Activated naive CD4-positive, alpha-beta T cell treated with anti-CD3 and anti-CD28 coated beads, Interleukin-2, amount 50 U/mL, for 72 hours (primary cell): ENCODE measurements around the gene EMP2. TPM values are rescaled to one million over a fixed set of nuclear protein-coding genes. Genes with fewer than 3 reads are reported as not detected.

ENCODE experiments used
- ATAC-seq, 2 donors: fragments of 150-1000 bp; cut with Tn5 transposase; 2 replicates each; pipeline ENCODE4 v1.10.0; 2021; ENCODE audit warnings: mild to moderate bottlenecking in 2 of 2, moderate library complexity in 2 of 2
- DNase-seq, 2 donors: peaks; one replicate each; pipeline ENCODE4 v3.0.0; 2021 to 2022; ENCODE audit warnings: low spot score in 2 of 2
- H3K27ac Mint-ChIP-seq, 2 donors: one replicate each; pipeline ENCODE4 v1.8.0; 2022; ENCODE audit warnings: mild to moderate bottlenecking in 2 of 2, mixed read lengths in 2 of 2
- H3K36me3 Mint-ChIP-seq, 2 donors: one replicate each; pipeline ENCODE4 v1.8.0; 2022; ENCODE audit warnings: mixed read lengths in 2 of 2
- H3K9me3 Mint-ChIP-seq, 2 donors: one replicate each; pipeline ENCODE4 v1.8.0; 2022; ENCODE audit warnings: mixed read lengths in 2 of 2
- total RNA-seq, 2 donors: library from RNA; stranded (reverse); gene quantifications; one replicate each; pipeline ENCODE4 v1.2.3, GENCODE V29; 2022

EMP2 gene
- total RNA-seq, 2 donors from 2014 or later, result not detected

GRCh38 chr16:10613785-10614485 is 33.5 kb upstream of the EMP2 start:
- H3K36me3 Mint-ChIP-seq, result no peaks in the 10 kb centered on the region
- no peak for DNase-seq
- H3K9me3 Mint-ChIP-seq, result no peaks in the 10 kb centered on the region
- no peak overlapping the region for H3K27ac Mint-ChIP-seq
- peak in 1 of 2 donors; percentile 51 for ATAC-seq

DNA sequence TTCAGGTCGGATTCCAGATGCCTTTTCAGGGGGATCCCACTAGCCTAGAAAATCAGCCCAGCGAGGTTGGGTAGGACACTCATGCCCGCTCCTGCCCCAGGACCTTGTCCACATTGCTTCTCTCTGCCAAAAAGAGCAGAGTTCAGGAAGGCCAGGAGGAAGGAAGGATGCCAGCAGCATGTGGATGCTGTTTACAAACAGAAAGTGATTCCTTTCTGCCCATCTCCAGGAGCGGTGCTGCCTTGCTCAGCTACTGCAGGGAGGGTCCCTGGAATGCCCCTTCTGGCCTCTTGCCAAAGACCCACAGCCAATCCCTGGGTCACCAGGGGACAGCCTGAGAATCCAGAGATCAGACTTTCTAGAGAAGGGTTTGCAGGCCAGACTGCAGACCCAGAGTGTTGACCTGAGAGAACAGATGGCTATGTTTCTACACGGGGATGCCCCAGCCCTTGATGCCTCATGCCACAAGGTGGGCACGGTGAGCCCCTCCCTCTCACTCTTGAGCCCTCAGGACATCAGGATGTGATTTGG is 32.3 kb upstream of the EMP2 start:
- ATAC-seq (no peak), DNase-seq (no peak)
- H3K27ac Mint-ChIP-seq, result no peak overlapping the region
- no peaks in the 10 kb centered on the region for H3K9me3 Mint-ChIP-seq
- H3K36me3 Mint-ChIP-seq, result no peaks in the 10 kb centered on the region

DNA sequence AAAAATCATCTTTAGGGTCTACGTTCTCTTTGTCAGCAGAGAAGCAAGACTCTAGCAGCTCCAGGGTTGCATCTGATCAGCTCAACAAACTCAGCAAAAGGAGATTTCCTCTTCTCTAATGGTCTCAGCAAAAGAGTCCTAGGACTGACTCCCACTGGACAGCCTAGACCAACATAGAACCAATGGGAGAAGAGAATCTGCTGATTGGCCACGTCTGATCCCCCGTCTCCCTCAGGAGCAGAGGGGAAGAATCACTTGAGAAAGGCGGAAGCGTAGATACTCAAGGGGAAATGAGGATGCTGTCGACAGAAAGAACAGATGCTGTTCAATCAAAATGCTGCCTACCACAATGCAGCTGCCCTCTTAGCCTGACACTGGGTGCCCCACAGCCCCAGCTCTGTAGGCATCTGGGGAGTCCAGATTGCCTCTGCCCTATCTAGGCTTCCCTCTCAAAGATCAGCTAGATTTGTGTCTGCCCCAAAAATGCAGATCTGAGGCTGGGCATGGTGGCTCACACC is 31.5 kb upstream of the EMP2 start:
- ATAC-seq (no peak), DNase-seq (no peak)
- Mint-ChIP-seq H3K9me3 (no peaks in the 10 kb centered on the region), H3K36me3 (no peaks in the 10 kb centered on the region), H3K27ac (peak overlapping the region in 1 of 2 donors; percentile 53)

- Mint-ChIP-seq H3K27ac (no peak overlapping the region), H3K9me3 (no peaks in the 10 kb centered on the region), H3K36me3 (no peaks in the 10 kb centered on the region)
- ATAC-seq (no peak), DNase-seq (no peak)
Observed at GRCh38 chr16:10610499-10611184, 30.2 kb upstream of the EMP2 start.

- DNase-seq, result no peak
- no peak overlapping the region for H3K27ac Mint-ChIP-seq
- H3K9me3 Mint-ChIP-seq, result no peaks in the 10 kb centered on the region
- no peaks in the 10 kb centered on the region for H3K36me3 Mint-ChIP-seq
- no peak for ATAC-seq
Observed at GRCh38 chr16:10609402-10609774, 29.0 kb upstream of the EMP2 start.

DNA sequence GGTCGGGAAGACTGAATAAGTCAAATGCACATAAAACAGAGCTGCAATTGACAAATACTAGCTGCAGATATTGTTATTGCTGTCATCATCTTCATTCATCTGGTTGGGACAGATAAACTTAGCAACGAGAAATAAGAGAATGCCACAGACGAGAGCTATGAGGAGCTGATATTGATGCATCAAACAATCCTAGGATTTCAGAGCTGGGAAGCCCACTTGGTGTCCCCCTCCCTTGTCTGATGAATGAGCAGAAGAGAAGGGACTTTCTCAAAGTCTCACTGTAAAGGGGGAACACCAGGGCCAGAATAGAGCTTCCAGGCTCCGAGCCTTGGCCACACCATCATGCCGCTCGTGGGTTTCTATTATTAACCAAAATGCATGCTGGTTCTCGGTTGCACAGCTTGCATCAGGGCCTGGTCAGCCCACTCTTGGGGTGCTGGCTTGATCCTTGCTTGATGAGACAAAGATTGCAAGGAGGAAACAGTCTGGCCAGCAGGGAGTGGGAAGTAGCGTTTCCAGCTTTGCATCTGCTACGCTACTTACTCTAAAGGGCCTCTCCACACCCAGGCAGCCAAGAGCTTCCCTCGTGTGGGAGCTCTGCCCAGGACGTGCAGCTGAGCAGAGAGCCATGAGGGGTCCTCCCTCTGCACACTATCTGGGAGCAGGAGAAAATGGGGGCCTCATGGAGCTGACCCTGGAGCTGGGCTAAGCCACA is 28.4 kb upstream of the EMP2 start:
- DNase-seq, result no peak
- Mint-ChIP-seq H3K27ac (no peak overlapping the region), H3K36me3 (no peaks in the 10 kb centered on the region), H3K9me3 (no peaks in the 10 kb centered on the region)
- no peak for ATAC-seq

DNA sequence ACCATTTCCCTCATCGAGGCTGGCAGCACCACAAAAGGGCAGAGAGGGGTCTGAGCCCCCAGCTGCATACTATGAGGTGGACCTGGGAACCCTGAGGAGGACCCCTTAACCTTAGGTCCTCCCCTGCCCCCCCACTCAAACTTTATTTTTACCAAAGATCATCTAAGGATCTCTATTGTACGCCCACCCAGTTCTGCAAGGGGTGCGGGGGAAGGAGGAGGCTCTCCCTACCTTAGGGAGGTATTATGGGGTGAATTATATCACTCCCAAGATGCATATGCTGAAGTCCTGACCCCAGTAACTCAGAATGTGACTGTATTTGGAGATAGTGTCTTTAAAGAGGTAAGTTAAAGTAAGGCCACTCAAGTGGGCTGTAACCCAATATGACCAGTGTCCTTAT is 26.8 kb upstream of the EMP2 start:
- DNase-seq, result no peak
- H3K9me3 Mint-ChIP-seq, result no peaks in the 10 kb centered on the region
- H3K36me3 Mint-ChIP-seq, result no peaks in the 10 kb centered on the region
- H3K27ac Mint-ChIP-seq, result peak overlapping the region in 1 of 2 donors; percentile 29
- no peak for ATAC-seq

DNA sequence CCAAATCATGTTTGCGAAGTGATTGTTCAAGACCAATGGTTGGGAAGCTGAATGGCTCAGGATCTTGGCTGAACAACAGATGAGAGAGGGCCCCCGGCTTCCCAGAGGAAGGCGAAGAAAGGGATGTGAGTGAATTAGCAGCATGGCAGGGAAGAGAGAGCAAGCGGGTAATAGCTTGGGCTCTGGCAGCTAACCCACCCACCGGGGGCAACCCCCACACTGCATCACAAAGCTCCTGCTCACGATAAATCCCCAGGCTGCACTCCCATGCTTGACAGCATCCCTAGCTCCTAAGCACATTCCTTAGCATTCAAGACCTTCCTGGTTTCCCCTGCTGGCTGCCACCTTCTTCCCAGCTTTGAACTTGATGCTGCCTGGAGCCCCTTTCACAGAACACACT is 26.2 kb upstream of the EMP2 start:
- Mint-ChIP-seq H3K9me3 (no peaks in the 10 kb centered on the region), H3K27ac (no peak overlapping the region), H3K36me3 (no peaks in the 10 kb centered on the region)
- no peak for DNase-seq
- no peak for ATAC-seq

- Mint-ChIP-seq H3K36me3 (no peaks in the 10 kb centered on the region), H3K9me3 (no peaks in the 10 kb centered on the region), H3K27ac (no peak overlapping the region)
- DNase-seq (no peak), ATAC-seq (no peak)
Observed at GRCh38 chr16:10605636-10606035, 25.2 kb upstream of the EMP2 start.

GRCh38 chr16:10601444-10602408 is 21.3 kb upstream of the EMP2 start:
- no peak for DNase-seq
- H3K27ac Mint-ChIP-seq, result no peak overlapping the region
- H3K36me3 Mint-ChIP-seq, result no peaks in the 10 kb centered on the region
- H3K9me3 Mint-ChIP-seq, result no peaks in the 10 kb centered on the region
- ATAC-seq, result no peak

- no peak for DNase-seq
- Mint-ChIP-seq H3K27ac (no peak overlapping the region), H3K9me3 (no peaks in the 10 kb centered on the region), H3K36me3 (no peaks in the 10 kb centered on the region)
- peak in 1 of 2 donors; percentile 56 for ATAC-seq
Observed at GRCh38 chr16:10600782-10601443, 20.5 kb upstream of the EMP2 start.

GRCh38 chr16:10599626-10600025 is 19.2 kb upstream of the EMP2 start:
- H3K36me3 Mint-ChIP-seq, result no peaks in the 10 kb centered on the region
- H3K9me3 Mint-ChIP-seq, result no peaks in the 10 kb centered on the region
- H3K27ac Mint-ChIP-seq, result no peak overlapping the region
- ATAC-seq, result no peak
- DNase-seq, result no peak

GRCh38 chr16:10598157-10598556 is 17.8 kb upstream of the EMP2 start:
- DNase-seq (no peak), ATAC-seq (no peak)
- Mint-ChIP-seq H3K36me3 (no peaks in the 10 kb centered on the region), H3K27ac (no peak overlapping the region), H3K9me3 (no peaks in the 10 kb centered on the region)

GRCh38 chr16:10597187-10597601 is 16.8 kb upstream of the EMP2 start:
- Mint-ChIP-seq H3K36me3 (no peaks in the 10 kb centered on the region), H3K27ac (no peak overlapping the region), H3K9me3 (no peaks in the 10 kb centered on the region)
- peak in 1 of 2 donors; percentile 69 for ATAC-seq
- no peak for DNase-seq

DNA sequence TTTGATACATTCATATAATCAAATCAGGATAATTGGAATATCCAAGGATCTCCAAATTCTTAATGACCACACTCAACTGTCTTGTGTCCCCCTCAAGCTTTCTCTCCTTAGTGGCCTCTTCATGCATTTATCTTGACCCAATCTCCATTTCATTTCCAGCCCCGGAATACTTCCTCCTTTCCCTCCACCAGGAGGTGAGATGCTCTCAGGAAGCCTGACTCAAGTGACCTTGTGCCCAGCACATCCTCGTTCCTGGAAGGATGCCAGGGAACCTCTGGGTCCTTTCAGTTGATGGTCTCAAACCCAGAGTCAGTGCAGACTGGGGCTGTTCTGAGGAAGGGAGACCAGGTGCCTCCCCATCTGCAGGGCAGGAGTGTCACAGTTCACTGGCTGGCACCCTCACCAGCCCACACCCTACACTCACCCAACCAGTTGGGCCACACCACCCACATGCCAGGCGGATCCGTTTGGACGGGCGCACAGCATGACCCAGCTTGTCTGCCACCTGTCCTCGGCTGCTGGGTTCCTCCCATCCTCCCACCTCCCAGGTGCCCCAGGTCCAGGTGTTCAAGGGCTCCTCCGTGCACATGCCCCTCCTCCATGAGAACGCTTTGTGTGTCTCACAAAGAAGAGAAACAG is 14.0 kb upstream of the EMP2 start:
- ATAC-seq (no peak), DNase-seq (no peak)
- no peaks in the 10 kb centered on the region for H3K36me3 Mint-ChIP-seq
- no peak overlapping the region for H3K27ac Mint-ChIP-seq
- H3K9me3 Mint-ChIP-seq, result no peaks in the 10 kb centered on the region
